8988T (cell line): ENCODE measurements around the gene ZNF790.

Experiments
- DNase-seq: peaks from one replicate; pipeline ENCODE4 v3.0.0; 2011

Gene ZNF790

DNA sequence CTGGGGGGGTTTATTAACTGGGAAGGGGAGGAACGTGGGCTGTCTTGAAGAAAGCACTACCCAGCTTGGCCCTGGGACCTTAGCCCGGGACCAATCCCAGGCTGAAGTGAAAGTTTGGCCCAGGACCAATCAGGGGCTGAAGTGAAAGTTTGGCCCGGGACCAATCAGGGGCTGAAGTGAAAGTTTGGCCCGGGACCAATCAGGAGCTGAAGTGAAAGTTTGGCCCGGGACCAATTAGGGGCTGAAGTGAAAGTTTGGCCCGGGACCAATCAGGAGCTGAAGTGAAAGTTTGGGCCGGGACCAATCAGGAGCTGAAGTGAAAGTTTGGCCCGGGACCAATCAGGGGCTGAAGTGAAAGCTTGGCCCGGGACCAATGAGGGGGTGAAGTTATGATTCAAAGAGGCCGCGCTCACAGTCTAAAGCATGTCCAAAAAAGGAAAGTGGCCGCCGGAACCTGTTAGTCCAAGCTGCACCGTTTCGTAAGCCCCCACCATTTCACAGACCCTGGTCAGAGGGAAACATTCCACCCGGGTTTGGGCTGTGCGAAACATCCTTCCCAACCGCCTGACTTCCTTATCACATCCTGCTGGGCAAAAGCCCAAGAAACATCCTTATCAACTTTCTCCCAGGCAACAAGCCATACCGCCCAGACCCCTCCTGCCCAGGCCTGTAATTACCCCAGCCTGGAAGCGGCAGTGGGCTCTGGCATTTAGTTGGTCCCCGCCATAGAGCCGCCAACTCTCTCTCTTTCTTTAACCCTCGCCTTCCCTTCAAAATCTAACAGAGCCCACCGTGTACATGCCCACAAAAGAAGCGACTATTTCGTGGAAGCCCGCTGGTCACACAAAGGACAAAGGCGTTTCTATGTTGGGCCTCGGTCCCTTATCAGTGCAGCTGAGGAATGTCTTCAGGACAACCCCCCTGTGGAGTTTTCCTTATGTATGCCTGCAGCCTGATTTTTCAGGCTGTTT is 66.6 kb downstream of the ZNF790 start:
- DNase-seq: peak; percentile 64
